Measurements from ENCODE around the gene RASAL2.
"Not testable (repeated sequence)": the region's sequence is repeated elsewhere in the genome, so short reads cannot be mapped to it uniquely, and the experiment has no call there.

Gene RASAL2

GRCh38 chr1:178354816-178355215 lies 260.9 kb downstream of the RASAL2 start:
- peak; percentile 20 for DNase-seq

- DNase-seq, result no peak
Observed at GRCh38 chr1:178356299-178356698, 262.4 kb downstream of the RASAL2 start.

GRCh38 chr1:178358456-178358855 lies 264.6 kb downstream of the RASAL2 start:
- no peak for DNase-seq

GRCh38 chr1:178360421-178360820 lies 266.5 kb downstream of the RASAL2 start:
- no peak for DNase-seq

GRCh38 chr1:178361847-178362246 lies 267.9 kb downstream of the RASAL2 start:
- DNase-seq, result no peak

GRCh38 chr1:178362747-178363146 lies 268.8 kb downstream of the RASAL2 start:
- DNase-seq, result peak; percentile 62

GRCh38 chr1:178364782-178365181 lies 270.9 kb downstream of the RASAL2 start:
- DNase-seq, result no peak

- no peak for DNase-seq
Observed at GRCh38 chr1:178367151-178367550, 273.2 kb downstream of the RASAL2 start.

GRCh38 chr1:178368208-178368607 lies 274.3 kb downstream of the RASAL2 start:
- DNase-seq, result no peak

GRCh38 chr1:178371235-178371634 lies 277.3 kb downstream of the RASAL2 start:
- DNase-seq, result peak; percentile 26

GRCh38 chr1:178371933-178372388 lies 278.1 kb downstream of the RASAL2 start:
- DNase-seq, result no peak

GRCh38 chr1:178374016-178374415 lies 280.1 kb downstream of the RASAL2 start:
- DNase-seq, result no peak

GRCh38 chr1:178376008-178376407 lies 282.1 kb downstream of the RASAL2 start:
- no peak for DNase-seq

GRCh38 chr1:178379807-178380206 lies 285.9 kb downstream of the RASAL2 start:
- no peak for DNase-seq

- DNase-seq, result no peak
Observed at GRCh38 chr1:178382372-178382771, 288.5 kb downstream of the RASAL2 start.

- no peak for DNase-seq
Observed at GRCh38 chr1:178385662-178386061, 291.8 kb downstream of the RASAL2 start.

- DNase-seq, result peak; percentile 36
Observed at GRCh38 chr1:178388418-178389145, 294.7 kb downstream of the RASAL2 start.

GRCh38 chr1:178389441-178389840 lies 295.5 kb downstream of the RASAL2 start:
- peak; percentile 6 for DNase-seq

GRCh38 chr1:178390280-178390679 lies 296.4 kb downstream of the RASAL2 start:
- not testable (repeated sequence) for DNase-seq

- DNase-seq, result no peak
Observed at GRCh38 chr1:178393370-178393769, 299.5 kb downstream of the RASAL2 start.

GRCh38 chr1:178396789-178397188 lies 302.9 kb downstream of the RASAL2 start:
- no peak for DNase-seq

- DNase-seq, result peak; percentile 47
Observed at GRCh38 chr1:178397678-178398077, 303.8 kb downstream of the RASAL2 start.

GRCh38 chr1:178399177-178399728 lies 305.3 kb downstream of the RASAL2 start:
- DNase-seq, result no peak

- no peak for DNase-seq
Observed at GRCh38 chr1:178405137-178405536, 311.2 kb downstream of the RASAL2 start.

GRCh38 chr1:178407215-178407614 lies 313.3 kb downstream of the RASAL2 start:
- DNase-seq, result no peak

All from EL (cell line).